Stimulated activated effector memory CD8-positive, alpha-beta T cell treated with anti-CD3 and anti-CD28 coated beads, Interleukin-12 subunit alpha, Interleukin-12 subunit beta, amount 100 ng/mL, for 72 hours (primary cell): ENCODE results near the gene SLC10A7.

Source experiments
- ATAC-seq: fragments of 150-1000 bp; cut with Tn5 transposase; 2 replicates; pipeline ENCODE4 v1.10.0; 2021
- DNase-seq, 2 donors: peaks; one replicate each; pipeline ENCODE4 v3.0.0; 2021 to 2022; ENCODE audit warnings: low spot score in 2 of 2
- H3K27ac Mint-ChIP-seq: one replicate; pipeline ENCODE4 v1.8.0; 2022; ENCODE audit warnings: mild to moderate bottlenecking, mixed read lengths
- H3K36me3 Mint-ChIP-seq: one replicate; pipeline ENCODE4 v1.8.0; 2022; ENCODE audit warnings: mild to moderate bottlenecking, mixed read lengths
- H3K4me1 Mint-ChIP-seq: one replicate; pipeline ENCODE4 v1.8.0; 2022; ENCODE audit warnings: mixed read lengths
- H3K4me3 Mint-ChIP-seq: one replicate; pipeline ENCODE4 v1.8.0; 2022; ENCODE audit warnings: mild to moderate bottlenecking, mixed read lengths
- H3K9me3 Mint-ChIP-seq: one replicate; pipeline ENCODE4 v1.8.0; 2022; ENCODE audit warnings: mixed read lengths

SLC10A7 gene

GRCh38 chr4:146334862-146335449 is 186.8 kb downstream of the SLC10A7 start:
- Mint-ChIP-seq H3K4me3 (no peak overlapping the region), H3K27ac (no peak overlapping the region), H3K36me3 (no peaks in the 10 kb centered on the region), H3K4me1 (no peaks in the 10 kb centered on the region), H3K9me3 (no peaks in the 10 kb centered on the region)
- no peak for ATAC-seq
- DNase-seq = no peak

DNA sequence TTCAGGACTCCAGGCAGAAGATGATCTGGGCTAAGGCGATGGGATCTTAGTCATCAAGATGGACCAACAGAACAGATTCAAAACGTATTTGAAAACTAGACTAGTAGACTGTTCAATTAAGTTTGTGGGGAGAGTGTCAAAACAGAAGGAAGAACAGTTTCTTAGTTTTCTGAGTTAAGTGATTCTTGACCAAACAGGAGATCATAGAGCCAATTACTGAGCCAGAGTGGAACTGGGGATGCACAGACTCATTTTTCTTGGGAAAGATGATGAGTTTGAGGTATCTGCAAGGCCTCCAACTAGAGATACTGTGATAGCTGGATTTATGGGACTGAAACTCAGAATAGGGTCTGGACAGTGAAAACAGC is 187.9 kb downstream of the SLC10A7 start:
- ATAC-seq = no peak
- Mint-ChIP-seq H3K27ac (no peak overlapping the region), H3K9me3 (no peaks in the 10 kb centered on the region), H3K4me3 (no peak overlapping the region), H3K4me1 (no peaks in the 10 kb centered on the region), H3K36me3 (no peaks in the 10 kb centered on the region)
- no peak for DNase-seq

DNA sequence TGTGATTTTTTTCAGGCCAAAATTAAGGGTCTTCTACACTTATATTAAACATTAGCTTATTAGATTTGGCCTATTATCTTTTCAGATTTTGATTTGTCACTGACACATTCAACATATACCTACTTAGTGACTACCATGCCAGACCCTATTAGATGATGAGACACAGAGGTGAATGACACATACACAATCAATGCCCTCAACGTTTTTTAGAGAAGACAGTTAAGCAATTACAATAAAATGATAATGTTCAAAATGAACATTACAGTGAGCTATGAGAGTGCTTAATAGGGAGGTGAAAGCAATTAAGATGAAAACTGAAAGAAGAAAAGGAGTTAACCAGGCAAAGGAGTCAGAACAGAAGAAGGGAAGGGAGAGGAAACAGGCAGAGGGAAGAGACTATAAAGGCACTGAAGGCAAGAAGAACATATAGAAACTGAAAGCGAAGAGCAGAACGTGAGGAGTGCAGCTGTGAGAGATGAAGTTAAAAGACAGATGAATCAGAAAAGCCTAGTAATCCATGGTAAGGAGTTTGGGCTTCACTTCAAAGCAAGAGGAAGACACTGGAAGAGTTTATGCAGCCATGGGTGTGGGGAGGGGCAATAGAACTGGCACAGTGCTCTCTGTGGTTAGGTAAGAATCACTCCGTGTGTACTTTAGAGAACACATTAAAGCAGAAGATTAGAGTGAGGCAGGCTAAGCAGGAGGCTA is 188.4 kb downstream of the SLC10A7 start:
- H3K9me3 Mint-ChIP-seq = no peaks in the 10 kb centered on the region
- H3K36me3 Mint-ChIP-seq = no peaks in the 10 kb centered on the region
- peak; percentile 85 for ATAC-seq
- H3K4me3 Mint-ChIP-seq = no peak overlapping the region
- peak in 1 of 2 donors; percentile 50 for DNase-seq
- no peaks in the 10 kb centered on the region for H3K4me1 Mint-ChIP-seq
- H3K27ac Mint-ChIP-seq = no peak overlapping the region

- Mint-ChIP-seq H3K9me3 (no peaks in the 10 kb centered on the region), H3K4me3 (no peak overlapping the region), H3K4me1 (no peaks in the 10 kb centered on the region), H3K36me3 (no peaks in the 10 kb centered on the region), H3K27ac (no peak overlapping the region)
- DNase-seq (no peak), ATAC-seq (no peak)
Observed at GRCh38 chr4:146330392-146330791, 191.3 kb downstream of the SLC10A7 start.

GRCh38 chr4:146329050-146329716 is 192.6 kb downstream of the SLC10A7 start:
- Mint-ChIP-seq H3K27ac (no peak overlapping the region), H3K4me1 (no peaks in the 10 kb centered on the region), H3K36me3 (no peaks in the 10 kb centered on the region), H3K9me3 (no peaks in the 10 kb centered on the region), H3K4me3 (no peak overlapping the region)
- DNase-seq (no peak), ATAC-seq (no peak)

- DNase-seq = no peak
Observed at GRCh38 chr4:146327859-146328650, 193.7 kb downstream of the SLC10A7 start.

DNA sequence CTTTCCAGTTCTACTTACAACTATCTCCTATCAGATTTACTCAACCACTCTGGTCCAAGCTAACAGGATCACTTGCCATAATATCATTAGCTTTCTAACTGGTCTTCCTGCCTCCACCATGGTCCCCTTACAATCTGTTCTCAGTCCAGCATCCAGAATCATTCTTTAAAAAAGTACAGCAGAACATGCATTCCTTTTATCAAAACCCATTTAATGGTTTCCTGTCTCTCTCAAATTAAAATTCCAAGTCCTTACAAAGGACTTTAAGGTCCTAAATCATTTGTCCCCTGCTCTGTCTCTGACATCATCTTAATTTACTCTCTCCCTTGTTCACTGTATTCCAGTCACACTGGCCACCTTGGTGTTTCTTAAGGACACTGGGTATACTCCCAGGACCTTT is 202.8 kb downstream of the SLC10A7 start:
- no peak for DNase-seq
- no peak overlapping the region for H3K4me3 Mint-ChIP-seq
- no peak overlapping the region for H3K27ac Mint-ChIP-seq
- H3K4me1 Mint-ChIP-seq = no peaks in the 10 kb centered on the region
- ATAC-seq = no peak
- H3K9me3 Mint-ChIP-seq = no peaks in the 10 kb centered on the region
- no peaks in the 10 kb centered on the region for H3K36me3 Mint-ChIP-seq

More at GRCh38 chr4:146327859-146328650, 193.7 kb downstream of the SLC10A7 start:
- ATAC-seq = no peak
- H3K4me1 Mint-ChIP-seq = no peaks in the 10 kb centered on the region
- no peaks in the 10 kb centered on the region for H3K36me3 Mint-ChIP-seq
- H3K4me3 Mint-ChIP-seq = no peak overlapping the region
- H3K27ac Mint-ChIP-seq = no peak overlapping the region
- no peaks in the 10 kb centered on the region for H3K9me3 Mint-ChIP-seq

GRCh38 chr4:146317783-146318182 is 204.0 kb downstream of the SLC10A7 start:
- DNase-seq (no peak), ATAC-seq (no peak)
- H3K27ac Mint-ChIP-seq = no peak overlapping the region
- H3K4me1 Mint-ChIP-seq = no peaks in the 10 kb centered on the region
- no peaks in the 10 kb centered on the region for H3K36me3 Mint-ChIP-seq
- no peak overlapping the region for H3K4me3 Mint-ChIP-seq
- no peaks in the 10 kb centered on the region for H3K9me3 Mint-ChIP-seq

- DNase-seq = no peak
Observed at GRCh38 chr4:146315184-146315583, 206.6 kb downstream of the SLC10A7 start.

DNA sequence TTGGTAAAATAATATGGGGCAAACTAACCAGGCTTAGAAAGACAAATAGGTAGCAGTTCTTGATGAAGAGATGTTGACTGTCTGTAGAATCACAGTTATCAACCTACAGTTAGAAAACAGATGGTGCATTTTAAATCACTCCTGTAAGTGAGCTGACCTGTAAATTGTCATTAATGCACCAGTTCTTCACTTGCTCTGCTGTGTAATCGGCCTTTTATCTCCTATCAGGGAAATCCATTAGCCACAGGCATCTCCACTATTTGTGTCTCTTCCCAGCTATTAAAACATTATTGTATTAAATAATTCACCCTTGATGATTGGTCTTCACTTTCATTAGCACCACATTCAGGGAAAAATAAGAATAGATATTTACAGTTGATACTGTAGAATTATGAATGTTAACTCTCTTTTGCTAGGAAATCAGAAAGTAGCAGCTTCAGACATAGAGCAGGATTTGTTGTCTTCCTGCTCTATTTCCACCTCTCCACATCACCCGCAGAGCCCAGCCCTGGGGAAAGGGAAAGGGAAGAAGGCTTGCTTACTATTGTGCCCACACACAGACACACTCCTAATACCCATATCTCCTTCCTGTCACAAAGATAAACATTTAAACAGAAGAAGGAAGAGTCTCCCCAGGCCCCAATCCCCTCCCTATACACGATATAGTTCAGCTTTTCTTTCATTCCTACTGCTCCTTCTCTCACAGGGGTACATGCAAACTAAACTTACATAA is 210.3 kb downstream of the SLC10A7 start:
- H3K36me3 Mint-ChIP-seq = no peaks in the 10 kb centered on the region

More at GRCh38 chr4:146315184-146315583, 206.6 kb downstream of the SLC10A7 start:
- H3K36me3 Mint-ChIP-seq = no peaks in the 10 kb centered on the region
- H3K9me3 Mint-ChIP-seq = no peaks in the 10 kb centered on the region
- H3K27ac Mint-ChIP-seq = no peak overlapping the region
- no peak for ATAC-seq
- no peak overlapping the region for H3K4me3 Mint-ChIP-seq
- no peaks in the 10 kb centered on the region for H3K4me1 Mint-ChIP-seq

GRCh38 chr4:146310319-146311021 is 211.3 kb downstream of the SLC10A7 start:
- Mint-ChIP-seq H3K36me3 (no peaks in the 10 kb centered on the region), H3K27ac (no peak overlapping the region), H3K9me3 (no peaks in the 10 kb centered on the region), H3K4me1 (no peaks in the 10 kb centered on the region), H3K4me3 (no peak overlapping the region)
- DNase-seq (no peak), ATAC-seq (no peak)

More for the DNA sequence above, 210.3 kb downstream of the SLC10A7 start:
- ATAC-seq (no peak), DNase-seq (no peak)
- H3K9me3 Mint-ChIP-seq = no peaks in the 10 kb centered on the region
- H3K27ac Mint-ChIP-seq = no peak overlapping the region
- no peaks in the 10 kb centered on the region for H3K4me1 Mint-ChIP-seq
- H3K4me3 Mint-ChIP-seq = no peak overlapping the region

GRCh38 chr4:146308951-146309350 is 212.8 kb downstream of the SLC10A7 start:
- ATAC-seq = no peak

DNA sequence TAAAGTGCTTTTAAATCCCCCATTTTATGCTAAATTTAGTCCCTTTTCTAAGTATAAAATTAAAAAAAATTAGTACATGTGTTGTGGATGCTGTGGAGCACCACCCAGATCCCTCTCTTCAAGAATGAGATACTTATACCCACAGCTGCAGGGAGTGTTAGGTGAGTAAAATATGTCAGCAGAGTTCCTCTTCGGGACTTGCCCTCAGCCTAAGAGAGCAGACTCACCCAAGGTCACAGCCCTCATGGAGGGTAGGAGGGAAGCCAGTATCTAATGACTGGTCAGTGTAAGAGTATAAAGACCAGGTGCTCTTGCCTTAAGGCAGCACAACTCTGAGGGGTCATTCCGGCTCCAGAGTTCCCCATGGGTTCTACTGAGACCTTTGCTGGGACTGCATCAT is 218.9 kb downstream of the SLC10A7 start:
- no peak for ATAC-seq

More at GRCh38 chr4:146308951-146309350, 212.8 kb downstream of the SLC10A7 start:
- DNase-seq = no peak
- Mint-ChIP-seq H3K9me3 (no peaks in the 10 kb centered on the region), H3K4me1 (no peaks in the 10 kb centered on the region), H3K4me3 (no peak overlapping the region), H3K27ac (no peak overlapping the region), H3K36me3 (no peaks in the 10 kb centered on the region)

DNA sequence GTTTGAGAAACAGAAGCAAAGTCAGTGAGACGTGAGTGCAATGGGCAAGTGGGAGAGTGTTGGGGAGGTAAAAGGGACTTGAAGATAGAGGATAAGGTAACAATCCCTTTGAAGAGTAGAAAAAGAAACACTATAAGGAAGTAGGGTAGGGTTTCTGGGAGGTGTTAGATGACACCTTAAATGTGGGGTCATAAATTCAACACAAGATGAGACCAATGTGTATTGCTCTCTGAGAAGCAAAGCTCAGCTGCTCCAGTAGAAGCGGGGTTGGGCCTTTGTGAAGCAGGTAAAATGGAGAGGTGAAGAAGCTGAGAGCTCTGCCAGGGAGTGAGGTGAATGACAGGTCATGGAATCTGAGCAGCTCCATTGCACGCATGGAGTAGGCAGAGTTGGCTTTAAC is 222.1 kb downstream of the SLC10A7 start:
- ATAC-seq (no peak), DNase-seq (no peak)
- no peaks in the 10 kb centered on the region for H3K9me3 Mint-ChIP-seq
- no peak overlapping the region for H3K4me3 Mint-ChIP-seq
- no peaks in the 10 kb centered on the region for H3K36me3 Mint-ChIP-seq
- H3K4me1 Mint-ChIP-seq = no peaks in the 10 kb centered on the region
- no peak overlapping the region for H3K27ac Mint-ChIP-seq

More for the DNA sequence above, 218.9 kb downstream of the SLC10A7 start:
- H3K36me3 Mint-ChIP-seq = no peaks in the 10 kb centered on the region
- H3K4me1 Mint-ChIP-seq = no peaks in the 10 kb centered on the region
- DNase-seq = no peak
- H3K4me3 Mint-ChIP-seq = no peak overlapping the region
- no peak overlapping the region for H3K27ac Mint-ChIP-seq
- H3K9me3 Mint-ChIP-seq = no peaks in the 10 kb centered on the region
